GM19023 (cell line): ENCODE measurements around the gene HDDC3.
A peak's percentile ranks its signal among the peaks of the same experiment; 100 is the strongest.

Experiments used
- ATAC-seq: cut with Tn5 transposase; IDR thresholded peaks from one replicate; pipeline ENCODE4 v1.9.1; 2021; ENCODE audit warnings: mild to moderate bottlenecking, moderate library complexity; ENCODE audit not compliant: unreplicated experiment

HDDC3 gene

GRCh38 chr15:90931828-90932659 is at the start of gene HDDC3:
HDDC3 (minus strand) TSS chr15:90932549; CDS start chr15:90932540, 9 bp downstream.
- peak; percentile 46 for ATAC-seq

GRCh38 chr15:90982135-90982534 is 49.8 kb upstream of the HDDC3 start:
- ATAC-seq, result no peak

- ATAC-seq, result peak; percentile 77
Observed at GRCh38 chr15:90981681-90982080, 49.3 kb upstream of the HDDC3 start.

- ATAC-seq, result no peak
Observed at GRCh38 chr15:90979582-90979981, 47.2 kb upstream of the HDDC3 start.

GRCh38 chr15:90974216-90974615 is 41.9 kb upstream of the HDDC3 start:
- ATAC-seq, result no peak

- ATAC-seq, result no peak
Observed at GRCh38 chr15:90972133-90972532, 39.8 kb upstream of the HDDC3 start.

- ATAC-seq, result no peak
Observed at GRCh38 chr15:90970274-90970673, 37.9 kb upstream of the HDDC3 start.

GRCh38 chr15:90968434-90968833 is 36.1 kb upstream of the HDDC3 start:
- no peak for ATAC-seq

- ATAC-seq, result no peak
Observed at GRCh38 chr15:90967206-90967605, 34.9 kb upstream of the HDDC3 start.

GRCh38 chr15:90966262-90966661 is 33.9 kb upstream of the HDDC3 start:
- ATAC-seq, result no peak

- ATAC-seq, result no peak
Observed at GRCh38 chr15:90962021-90962420, 29.7 kb upstream of the HDDC3 start.

GRCh38 chr15:90960298-90961091 is 28.1 kb upstream of the HDDC3 start:
- no peak for ATAC-seq

- ATAC-seq, result no peak
Observed at GRCh38 chr15:90959894-90960293, 27.5 kb upstream of the HDDC3 start.

- no peak for ATAC-seq
Observed at GRCh38 chr15:90959028-90959595, 26.8 kb upstream of the HDDC3 start.

- no peak for ATAC-seq
Observed at GRCh38 chr15:90957791-90958190, 25.4 kb upstream of the HDDC3 start.

- ATAC-seq, result no peak
Observed at GRCh38 chr15:90957031-90957790, 24.9 kb upstream of the HDDC3 start.

GRCh38 chr15:90956274-90957030 is 24.1 kb upstream of the HDDC3 start:
- no peak for ATAC-seq

- no peak for ATAC-seq
Observed at GRCh38 chr15:90955624-90956273, 23.4 kb upstream of the HDDC3 start.

GRCh38 chr15:90954712-90955623 is 22.6 kb upstream of the HDDC3 start, which contains the start of gene RCCD1:
RCCD1 (plus strand) TSS chr15:90954884; CDS start chr15:90956735, 1,851 bp downstream.
- ATAC-seq, result peak; percentile 93
